ENCODE measurements around the gene NR2F2. TPM values are rescaled to one million over a fixed set of nuclear protein-coding genes. Genes with fewer than 3 reads are reported as not detected.

The NR2F2 gene
- total RNA-seq, 1 experiment from 2014 or later = 0.17 TPM

DNA sequence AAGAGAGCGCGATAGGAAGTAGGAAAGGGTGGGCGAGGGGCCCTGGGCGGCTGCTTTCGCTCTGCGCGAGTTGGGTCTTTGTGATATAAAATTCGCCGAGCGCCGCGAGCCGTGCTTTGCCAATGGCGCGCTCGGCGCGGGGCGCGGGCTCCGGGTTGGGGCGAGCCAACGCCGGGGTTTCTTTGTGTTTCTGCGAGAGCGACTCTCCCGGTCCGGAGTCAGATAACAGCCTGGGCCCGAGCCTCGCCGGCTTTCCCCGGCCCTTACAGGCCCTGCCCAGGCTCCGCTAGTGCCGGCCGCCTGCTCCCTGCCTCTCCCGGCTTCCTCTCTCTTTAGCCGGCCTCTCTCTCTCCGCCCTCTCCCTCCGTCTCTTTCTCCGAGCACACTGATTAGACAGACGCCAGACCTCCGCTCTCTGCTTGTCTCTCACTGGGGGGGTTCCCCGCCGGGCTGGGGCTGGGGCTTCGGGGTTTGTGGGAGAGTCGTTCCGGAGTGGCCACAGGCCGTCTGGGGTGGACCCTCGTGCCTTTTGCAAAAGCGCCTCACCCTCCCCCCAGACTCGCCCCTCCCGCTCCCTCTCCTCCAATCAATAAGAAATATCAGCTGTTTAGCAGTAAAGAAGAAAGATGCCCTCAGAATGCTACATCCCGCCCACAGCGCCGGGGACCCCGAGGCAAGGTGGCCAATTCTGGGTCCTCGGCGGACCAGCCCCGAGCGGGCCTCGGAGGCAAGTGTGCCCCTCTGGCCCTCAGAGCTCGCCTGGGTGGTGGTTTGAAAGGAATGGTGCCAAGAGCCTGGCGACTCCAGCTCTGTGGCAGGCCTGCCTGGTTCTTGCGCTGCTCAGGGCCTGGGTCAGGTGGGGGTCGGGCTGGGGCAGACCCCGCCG lies 2.9 kb downstream of the NR2F2 start:
- DNase-seq = peak; percentile 86
- no peaks in the 10 kb centered on the region for H3K36me3 ChIP-seq (replicated peaks; ENCODE audit: control insufficient read depth, insufficient read depth, low read length)
- H3K4me3 ChIP-seq (ENCODE audit: insufficient read depth, low read depth, low read length) = peak overlapping the region; percentile 30
- peaks cover 94% of the 10 kb centered on the region for H3K27me3 ChIP-seq (ENCODE audit: control insufficient read depth, insufficient read depth, low read length)

DNA sequence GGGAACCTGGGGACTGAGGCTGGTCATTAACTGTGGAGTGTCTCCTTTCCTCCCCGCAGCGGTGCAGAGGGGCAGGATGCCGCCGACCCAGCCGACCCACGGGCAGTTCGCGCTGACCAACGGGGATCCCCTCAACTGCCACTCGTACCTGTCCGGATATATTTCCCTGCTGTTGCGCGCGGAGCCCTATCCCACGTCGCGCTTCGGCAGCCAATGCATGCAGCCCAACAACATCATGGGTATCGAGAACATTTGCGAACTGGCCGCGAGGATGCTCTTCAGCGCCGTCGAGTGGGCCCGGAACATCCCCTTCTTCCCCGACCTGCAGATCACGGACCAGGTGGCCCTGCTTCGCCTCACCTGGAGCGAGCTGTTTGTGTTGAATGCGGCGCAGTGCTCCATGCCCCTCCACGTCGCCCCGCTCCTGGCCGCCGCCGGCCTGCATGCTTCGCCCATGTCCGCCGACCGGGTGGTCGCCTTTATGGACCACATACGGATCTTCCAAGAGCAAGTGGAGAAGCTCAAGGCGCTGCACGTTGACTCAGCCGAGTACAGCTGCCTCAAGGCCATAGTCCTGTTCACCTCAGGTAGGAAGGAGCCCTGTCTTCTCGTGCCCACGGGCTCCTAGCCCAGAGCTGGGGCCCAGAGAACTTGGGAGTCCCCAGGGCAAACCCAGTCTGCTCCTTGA lies 3.7 kb downstream of the NR2F2 start:
- Histone ChIP-seq H3K4me3 (ENCODE audit: insufficient read depth, low read depth, low read length) (no peak overlapping the region), H3K27me3 (ENCODE audit: control insufficient read depth, insufficient read depth, low read length) (peaks cover 94% of the 10 kb centered on the region), H3K36me3 (replicated peaks; ENCODE audit: control insufficient read depth, insufficient read depth, low read length) (no peaks in the 10 kb centered on the region)
- DNase-seq = peak; percentile 66

DNA sequence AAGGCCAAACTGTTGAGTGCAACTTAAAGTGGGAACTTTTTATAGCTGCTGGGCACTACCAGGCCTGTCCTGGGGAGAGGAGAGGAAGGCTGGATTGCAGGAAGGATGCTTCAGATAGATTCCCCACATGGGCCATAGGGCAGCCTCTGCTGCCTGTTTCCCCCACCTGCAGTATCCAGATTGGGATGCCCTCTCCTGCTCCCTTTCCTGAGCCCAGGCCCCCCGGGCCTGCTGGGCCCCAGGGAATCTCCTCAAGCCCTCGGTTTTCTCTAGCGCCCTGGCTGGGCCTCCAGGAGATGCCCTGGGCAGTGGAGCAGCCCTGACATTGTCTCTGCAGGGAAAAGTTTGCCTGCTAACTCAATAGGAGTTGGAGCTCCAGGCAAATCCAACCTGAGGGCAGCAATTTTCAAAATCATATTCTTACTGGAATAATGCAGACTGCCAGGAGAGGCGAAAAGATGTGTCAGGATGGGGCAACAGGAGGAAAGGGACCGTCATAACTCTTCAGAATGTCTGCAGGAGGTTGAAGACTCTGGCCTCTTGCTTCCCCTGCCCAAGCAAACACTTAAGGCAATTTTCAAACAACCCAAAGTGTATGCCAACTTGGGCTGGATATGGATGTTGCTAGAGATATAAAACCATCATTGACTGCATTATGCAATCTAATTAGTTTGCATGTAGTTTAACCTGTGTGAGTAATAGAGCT lies 4.4 kb downstream of the NR2F2 start:
- DNase-seq = no peak
- Histone ChIP-seq H3K27me3 (ENCODE audit: control insufficient read depth, insufficient read depth, low read length) (peaks cover 94% of the 10 kb centered on the region), H3K36me3 (replicated peaks; ENCODE audit: control insufficient read depth, insufficient read depth, low read length) (no peaks in the 10 kb centered on the region), H3K4me3 (ENCODE audit: insufficient read depth, low read depth, low read length) (no peak overlapping the region)

DNA sequence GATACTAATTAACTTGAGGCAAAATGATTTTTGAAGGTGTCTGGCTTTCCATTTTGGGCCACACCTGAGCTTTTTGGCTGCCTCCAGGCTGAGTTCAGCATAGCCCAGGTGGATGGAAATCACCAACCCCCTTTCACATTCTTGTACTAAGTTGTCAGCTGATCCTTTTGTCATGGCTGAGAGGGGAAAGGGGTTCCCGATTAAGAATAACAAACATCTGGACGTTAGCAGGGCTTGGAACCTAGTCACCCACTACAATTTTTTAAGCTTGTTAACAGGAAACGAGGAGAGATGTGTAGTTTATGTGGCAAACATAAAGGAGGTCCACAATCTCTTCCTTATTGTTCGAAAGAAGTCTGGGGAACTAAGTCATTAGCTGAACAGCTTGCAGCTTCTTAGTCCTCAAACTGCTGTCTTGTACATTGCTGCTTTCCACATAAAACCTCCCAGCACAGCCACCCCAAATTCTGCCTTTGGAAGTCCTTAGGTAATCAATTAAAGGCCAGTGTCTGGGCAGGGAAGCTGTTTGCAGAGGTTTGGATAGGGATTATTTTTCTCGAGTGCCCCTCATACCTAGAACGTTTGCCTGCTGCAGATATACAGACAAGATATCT lies 5.0 kb downstream of the NR2F2 start:
- Histone ChIP-seq H3K4me3 (ENCODE audit: insufficient read depth, low read depth, low read length) (no peak overlapping the region), H3K36me3 (replicated peaks; ENCODE audit: control insufficient read depth, insufficient read depth, low read length) (no peaks in the 10 kb centered on the region), H3K27me3 (ENCODE audit: control insufficient read depth, insufficient read depth, low read length) (peaks cover 94% of the 10 kb centered on the region)
- DNase-seq = peak; percentile 70

DNA sequence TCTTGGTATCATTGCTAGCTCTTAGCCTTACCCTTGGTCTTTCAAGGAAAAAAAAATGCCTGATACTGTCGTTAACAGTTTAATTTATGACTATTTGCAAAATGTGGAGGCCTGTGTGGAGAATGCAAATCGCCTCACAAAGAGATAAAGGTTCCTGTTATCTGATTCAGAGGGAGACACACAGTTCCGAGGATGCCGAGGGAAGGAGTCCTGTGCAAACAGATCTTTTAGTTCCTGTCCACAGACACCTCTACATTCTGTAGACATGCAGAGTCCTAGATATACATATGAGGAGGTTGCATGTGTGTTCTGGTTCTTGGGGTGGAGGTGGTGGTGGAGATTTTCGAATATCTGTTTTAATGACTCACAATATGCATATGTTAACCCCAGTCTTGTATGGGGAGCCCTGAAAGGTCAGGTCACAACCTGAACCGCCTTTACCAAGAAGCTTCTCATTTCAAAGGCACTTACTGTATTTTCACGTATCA lies 5.7 kb downstream of the NR2F2 start:
- DNase-seq = no peak
- Histone ChIP-seq H3K27me3 (ENCODE audit: control insufficient read depth, insufficient read depth, low read length) (peaks cover 93% of the 10 kb centered on the region), H3K4me3 (ENCODE audit: insufficient read depth, low read depth, low read length) (no peak overlapping the region)

DNA sequence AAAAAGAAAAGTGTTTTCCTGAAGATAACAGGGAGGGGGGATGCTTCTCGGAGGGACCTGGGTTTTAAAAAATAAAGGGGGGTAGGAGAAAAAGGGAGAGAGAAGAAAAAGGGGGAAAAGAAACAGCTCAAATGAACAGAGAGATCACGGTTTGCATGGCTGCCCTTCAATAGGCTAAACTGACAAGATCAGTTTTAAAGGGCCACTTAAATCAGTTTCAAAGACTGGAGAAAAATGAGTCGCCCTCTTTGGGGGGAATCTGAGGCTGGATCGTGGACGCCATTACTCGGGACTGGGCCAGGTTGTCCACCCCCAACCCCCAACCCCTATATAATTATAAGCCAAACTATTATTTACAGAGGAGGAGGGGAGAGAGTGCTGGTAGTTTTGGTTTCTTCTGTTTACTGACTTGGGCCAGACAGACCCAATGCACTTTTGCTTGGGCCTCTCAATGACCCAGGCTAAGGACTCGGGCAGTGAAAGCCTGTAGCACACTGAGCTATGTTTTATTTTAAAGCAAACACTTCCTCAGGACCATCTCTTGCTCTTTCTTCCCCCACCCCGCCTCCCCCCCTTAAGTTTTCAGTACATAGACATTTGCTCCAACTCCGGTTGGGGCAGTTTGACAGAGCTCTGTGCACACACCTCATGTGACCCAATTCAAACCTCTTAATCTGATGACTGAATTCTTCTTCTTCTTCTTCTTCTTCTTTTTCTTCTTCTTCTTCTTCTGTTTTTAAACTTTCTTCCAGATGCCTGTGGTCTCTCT lies 6.3 kb downstream of the NR2F2 start:
- no peak for DNase-seq
- H3K27me3 ChIP-seq (ENCODE audit: control insufficient read depth, insufficient read depth, low read length) = peaks cover 93% of the 10 kb centered on the region
- no peaks in the 10 kb centered on the region for H3K36me3 ChIP-seq (replicated peaks; ENCODE audit: control insufficient read depth, insufficient read depth, low read length)
- no peak overlapping the region for H3K4me3 ChIP-seq (ENCODE audit: insufficient read depth, low read depth, low read length)

More for the DNA sequence above, 5.7 kb downstream of the NR2F2 start:
- H3K36me3 ChIP-seq (replicated peaks; ENCODE audit: control insufficient read depth, insufficient read depth, low read length) = no peaks in the 10 kb centered on the region

DNA sequence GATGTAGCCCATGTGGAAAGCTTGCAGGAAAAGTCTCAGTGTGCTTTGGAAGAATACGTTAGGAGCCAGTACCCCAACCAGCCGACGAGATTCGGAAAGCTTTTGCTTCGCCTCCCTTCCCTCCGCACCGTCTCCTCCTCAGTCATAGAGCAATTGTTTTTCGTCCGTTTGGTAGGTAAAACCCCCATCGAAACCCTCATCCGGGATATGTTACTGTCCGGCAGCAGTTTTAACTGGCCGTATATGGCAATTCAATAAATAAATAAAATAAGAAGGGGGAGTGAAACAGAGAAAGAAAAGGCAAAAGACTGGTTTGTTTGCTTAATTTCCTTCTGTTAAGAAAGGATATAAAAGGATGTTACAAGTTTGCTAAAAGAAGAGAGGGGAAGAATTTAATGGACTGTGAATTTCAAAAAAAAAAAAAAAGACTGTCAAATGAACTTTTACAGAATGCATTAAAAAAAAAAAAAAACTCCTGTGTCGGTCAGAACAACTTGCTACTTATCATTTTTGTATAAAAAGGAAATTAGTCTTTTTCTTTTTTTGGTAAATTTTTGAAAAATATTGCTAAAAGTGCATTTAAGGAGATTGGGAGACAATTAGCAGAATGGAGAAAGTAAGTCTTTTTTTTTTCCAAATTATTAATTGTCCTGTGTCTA lies 7.0 kb downstream of the NR2F2 start:
- peak; percentile 54 for DNase-seq
- H3K27me3 ChIP-seq (ENCODE audit: control insufficient read depth, insufficient read depth, low read length) = peaks cover 93% of the 10 kb centered on the region

DNA sequence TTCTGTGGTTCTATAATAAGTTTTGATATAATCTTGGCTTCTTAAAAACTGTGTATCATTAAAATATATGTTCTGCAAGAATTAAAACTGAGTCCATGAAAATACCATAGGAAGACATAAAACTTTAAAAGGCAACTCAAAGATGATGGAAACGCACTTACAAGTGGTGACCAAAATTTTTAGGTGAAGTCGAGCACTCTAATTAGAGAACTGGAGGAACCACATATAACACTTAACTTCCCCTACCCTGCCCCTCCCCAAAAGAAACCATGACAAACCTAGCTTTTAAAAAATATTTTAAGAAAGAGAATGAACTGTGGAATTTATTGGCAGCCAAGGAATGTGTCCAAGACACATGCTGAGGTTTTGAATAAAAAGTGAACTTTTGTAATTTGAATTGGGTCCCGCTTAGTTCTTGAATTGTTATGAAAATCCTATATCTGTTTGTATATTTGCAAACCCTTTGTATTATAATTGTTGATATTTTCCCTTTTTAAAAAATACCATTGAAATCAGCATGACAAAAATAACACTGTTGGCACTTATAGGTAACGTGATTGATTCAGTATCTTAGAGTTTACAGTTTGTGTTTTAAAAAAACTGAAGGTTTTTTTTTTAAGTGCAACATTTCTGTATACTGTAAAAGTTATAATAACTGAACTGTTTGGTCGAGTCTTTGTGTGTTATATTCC lies 7.7 kb downstream of the NR2F2 start:
- H3K4me3 ChIP-seq (ENCODE audit: insufficient read depth, low read depth, low read length) = no peak overlapping the region
- peak; percentile 29 for DNase-seq
- peaks cover 93% of the 10 kb centered on the region for H3K27me3 ChIP-seq (ENCODE audit: control insufficient read depth, insufficient read depth, low read length)
- H3K36me3 ChIP-seq (replicated peaks; ENCODE audit: control insufficient read depth, insufficient read depth, low read length) = no peaks in the 10 kb centered on the region

More for the DNA sequence above, 7.0 kb downstream of the NR2F2 start:
- H3K4me3 ChIP-seq (ENCODE audit: insufficient read depth, low read depth, low read length) = no peak overlapping the region
- no peaks in the 10 kb centered on the region for H3K36me3 ChIP-seq (replicated peaks; ENCODE audit: control insufficient read depth, insufficient read depth, low read length)

DNA sequence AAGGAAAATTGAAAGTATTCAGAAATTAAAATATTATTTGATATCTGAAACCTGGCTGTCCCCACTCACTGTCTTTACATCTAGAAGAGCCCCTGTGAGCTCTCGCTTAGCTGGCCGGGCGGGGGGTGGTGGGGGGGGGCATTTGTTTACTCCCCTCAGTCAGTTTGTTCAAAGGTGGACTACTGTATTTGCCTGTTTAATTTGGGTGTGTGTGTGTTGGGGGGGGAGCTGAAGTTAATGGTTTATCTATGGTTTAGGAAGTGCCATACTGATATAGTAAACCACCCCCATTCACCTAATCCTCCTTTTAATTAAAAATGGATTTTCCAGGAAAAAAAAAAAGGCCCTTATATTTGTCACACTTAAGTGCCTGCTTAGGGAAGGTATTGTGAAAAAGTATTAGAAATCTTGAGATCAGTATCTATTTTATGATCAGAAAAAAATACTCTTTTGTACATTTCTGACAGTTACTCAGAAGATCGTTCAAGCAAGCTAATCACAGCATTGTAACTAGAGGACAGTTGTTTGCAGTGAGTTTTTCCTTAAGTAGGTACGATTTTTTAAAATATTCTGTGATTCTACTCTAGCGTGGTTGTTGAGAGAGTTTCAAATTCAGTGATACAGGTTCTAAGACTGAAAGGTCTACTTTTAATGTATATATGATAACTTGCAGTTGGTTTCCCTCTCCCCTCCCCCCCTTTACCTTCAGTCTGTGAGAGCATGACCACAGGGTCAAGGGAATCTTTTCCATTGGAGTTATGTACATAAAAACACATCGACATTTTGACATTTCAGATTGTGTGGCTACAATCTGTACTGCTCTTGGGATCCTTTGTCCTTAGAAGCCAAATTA lies 8.5 kb downstream of the NR2F2 start:
- peaks cover 93% of the 10 kb centered on the region for H3K27me3 ChIP-seq (ENCODE audit: control insufficient read depth, insufficient read depth, low read length)
- DNase-seq = peak; percentile 50
- no peak overlapping the region for H3K4me3 ChIP-seq (ENCODE audit: insufficient read depth, low read depth, low read length)
- no peaks in the 10 kb centered on the region for H3K36me3 ChIP-seq (replicated peaks; ENCODE audit: control insufficient read depth, insufficient read depth, low read length)

DNA sequence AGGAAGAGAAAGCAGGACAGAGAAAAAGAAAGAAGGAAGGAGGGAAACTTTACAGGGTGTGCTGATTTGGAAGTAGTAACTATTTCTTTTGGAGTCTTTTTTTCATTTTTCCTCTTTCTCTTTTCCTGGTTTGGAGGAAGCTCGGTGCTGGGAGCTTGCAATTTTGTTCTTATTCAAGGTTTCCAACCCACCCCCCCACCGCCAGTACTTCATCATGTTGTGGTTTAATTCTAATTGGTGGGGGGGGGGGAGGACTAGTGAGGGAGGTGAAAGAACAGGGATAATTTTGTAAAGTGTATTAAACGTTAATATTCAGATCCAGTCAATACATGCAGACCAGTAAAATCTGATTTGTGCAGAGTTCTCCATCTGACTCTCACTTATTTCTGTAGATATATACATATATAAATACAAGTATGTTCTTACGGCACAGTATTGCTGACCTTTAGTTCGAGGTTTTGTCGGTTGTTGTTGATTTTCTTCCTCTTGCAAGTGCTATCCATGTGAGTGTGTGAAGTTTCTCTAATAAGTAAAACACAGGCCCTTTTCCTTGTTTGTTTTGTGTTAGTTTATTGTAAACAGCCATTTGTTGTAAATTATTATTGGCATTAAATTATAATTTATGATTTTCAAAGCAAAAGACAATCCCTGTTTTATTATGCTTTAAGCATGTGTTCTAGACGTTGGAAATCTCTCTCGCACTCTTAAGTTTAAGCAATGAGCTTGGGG lies 9.3 kb downstream of the NR2F2 start:
- peaks cover 93% of the 10 kb centered on the region for H3K27me3 ChIP-seq (ENCODE audit: control insufficient read depth, insufficient read depth, low read length)
- no peaks in the 10 kb centered on the region for H3K36me3 ChIP-seq (replicated peaks; ENCODE audit: control insufficient read depth, insufficient read depth, low read length)
- H3K4me3 ChIP-seq (ENCODE audit: insufficient read depth, low read depth, low read length) = peak overlapping the region; percentile 48
- peak; percentile 21 for DNase-seq

DNA sequence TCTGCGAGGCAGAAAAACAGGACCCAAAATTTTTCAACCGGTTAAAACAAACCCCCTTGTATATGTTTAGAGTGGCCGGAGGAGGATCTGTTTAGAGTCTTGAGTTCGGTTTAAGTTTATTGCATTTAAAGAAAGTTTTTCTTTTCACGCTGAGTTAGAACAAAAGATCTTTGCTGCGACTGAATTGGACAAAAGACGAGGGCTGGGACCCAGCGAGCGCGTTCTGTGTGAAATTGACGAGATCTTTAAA lies 9.8 kb downstream of the NR2F2 start:
- H3K36me3 ChIP-seq (replicated peaks; ENCODE audit: control insufficient read depth, insufficient read depth, low read length) = no peaks in the 10 kb centered on the region
- H3K4me3 ChIP-seq (ENCODE audit: insufficient read depth, low read depth, low read length) = peak overlapping the region; percentile 48
- no peak for DNase-seq
- H3K27me3 ChIP-seq (ENCODE audit: control insufficient read depth, insufficient read depth, low read length) = peaks cover 93% of the 10 kb centered on the region

Data from H7 (cell line).